NCI-H1048 (cell line): ENCODE results near the gene PHAF1.

ENCODE experiments used
- DNase-seq: peaks from one replicate; lab custom pipeline; 2025; lab: John Stamatoyannopoulos, UW

The PHAF1 gene

DNA sequence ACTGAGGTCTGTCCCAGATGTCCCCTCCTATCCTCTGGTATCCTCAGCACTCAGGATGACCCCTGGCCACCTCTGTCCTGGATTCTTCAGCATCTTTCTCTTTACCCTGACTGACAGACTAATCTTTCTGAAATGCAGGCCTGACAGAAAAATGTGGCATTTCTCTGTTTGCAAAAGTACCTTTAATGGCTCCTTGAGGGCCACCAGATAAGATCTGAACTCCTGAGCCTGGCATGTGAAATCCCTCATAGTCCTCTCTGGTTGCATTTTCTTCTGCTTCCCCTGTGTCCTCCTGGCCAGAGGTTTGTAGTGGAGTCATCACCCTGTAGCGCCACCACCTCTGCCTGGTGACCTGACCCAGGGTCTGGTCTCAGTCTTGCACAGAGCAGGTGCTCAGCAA, 87.1 kb downstream of the PHAF1 start:
- no peak for DNase-seq

DNA sequence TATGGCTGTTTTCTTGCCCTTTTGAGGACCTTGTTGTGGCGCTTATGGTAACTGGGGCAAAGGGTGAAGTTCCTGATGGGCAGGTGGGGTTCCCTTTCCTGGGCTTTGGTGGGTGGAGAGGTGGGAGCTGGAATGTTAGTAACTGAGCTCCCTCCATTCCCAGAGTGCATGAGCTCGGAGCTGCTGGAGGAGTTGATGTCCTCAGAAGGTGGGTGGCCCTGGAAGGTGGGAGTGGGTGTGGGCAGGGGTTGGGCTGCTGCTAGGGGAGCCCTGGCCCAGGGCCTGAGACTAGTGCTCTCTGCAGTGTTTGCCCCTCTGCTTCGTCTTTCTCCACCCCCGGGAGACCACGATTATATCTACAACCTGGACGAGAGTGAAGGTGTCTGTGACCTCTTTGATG, 88.0 kb downstream of the PHAF1 start:
- no peak for DNase-seq
